Activated B cell treated with CpG ODN at 0.5 μM for 24 hours (primary cell): Measurements from ENCODE around the gene C16orf74. TPM values are rescaled to one million over a fixed set of nuclear protein-coding genes. Genes with fewer than 3 reads are reported as not detected.

ENCODE experiments used
- ATAC-seq: fragments of 200-7000 bp; cut with Tn5 transposase; one replicate; pipeline ENCODE4 v1.10.0; 2021; ENCODE audit warnings: low read depth, mild to moderate bottlenecking, moderate library complexity
- CTCF ChIA-PET: fragments of 350-600 bp; sonication (Branson Sonifier 250); formaldehyde crosslinking; loops from one replicate; lab custom pipeline; 2021; ENCODE audit warnings: antibody characterized with exemption; lab: Charles Lee
- POLR2A ChIA-PET: fragments of 350-600 bp; sonication (Branson Sonifier 250); formaldehyde crosslinking; loops from one replicate; lab custom pipeline; 2021; ENCODE audit warnings: antibody characterized with exemption; lab: Charles Lee
- DNase-seq: peaks from one replicate; pipeline ENCODE4 v3.0.0; 2022
- H3K27ac Mint-ChIP-seq: one replicate; pipeline ENCODE4 v1.8.0; 2020; ENCODE audit warnings: mixed read lengths
- H3K27me3 Mint-ChIP-seq: one replicate; pipeline ENCODE4 v1.8.0; 2021; ENCODE audit warnings: mixed read lengths
- H3K36me3 Mint-ChIP-seq: one replicate; pipeline ENCODE4 v1.8.0; 2021; ENCODE audit warnings: low read depth, mixed read lengths
- H3K4me1 Mint-ChIP-seq: one replicate; pipeline ENCODE4 v1.8.0; 2021; ENCODE audit warnings: mixed read lengths
- H3K4me3 Mint-ChIP-seq: one replicate; pipeline ENCODE4 v1.8.0; 2020; ENCODE audit warnings: mild to moderate bottlenecking, mixed read lengths
- H3K9me3 Mint-ChIP-seq: one replicate; pipeline ENCODE4 v1.8.0; 2020; ENCODE audit warnings: mixed read lengths
- CTCF ChIP-seq: fragments of 200-600 bp; IDR thresholded peaks from one replicate; pipeline ENCODE4 v1.8.0; 2022; ENCODE audit warnings: antibody characterized with exemption, mild to moderate bottlenecking
- intact Hi-C: fragments of 100-400 bp; cut with micrococcal nuclease; formaldehyde crosslinking; loops from one replicate; pipeline ENCODE4 v1.15.1; 2024
- total RNA-seq: library from RNA; stranded (reverse); gene quantifications from 2 replicates; pipeline ENCODE4 v1.2.3, GENCODE V29; 2022

The C16orf74 gene
- total RNA-seq, 1 donor from 2014 or later: 18.3 TPM

GRCh38 chr16:85724936-85725335, 26.0 kb downstream of the C16orf74 start:
- intact Hi-C loops: no loop called here
- H3K4me1 Mint-ChIP-seq: no peaks in the 10 kb centered on the region
- H3K36me3 Mint-ChIP-seq: peaks cover 28% of the 10 kb centered on the region
- ChIA-PET CTCF (interaction anchor here (1.3 kb wide), 1 partner anchor 35 kb away, joined by 3 read pairs; no protein-coding TSS in a partner anchor), POLR2A (interaction anchor here (0.5 kb wide), 1 partner anchor 13 kb away, joined by 3 read pairs; no protein-coding TSS in a partner anchor)
- H3K27ac Mint-ChIP-seq: no peak overlapping the region
- H3K9me3 Mint-ChIP-seq: no peaks in the 10 kb centered on the region
- no peaks in the 10 kb centered on the region for H3K27me3 Mint-ChIP-seq
- DNase-seq (no peak), ATAC-seq (no peak)
- no peak overlapping the region for H3K4me3 Mint-ChIP-seq
- no peak for TF ChIP-seq CTCF

- POLR2A ChIA-PET: interaction anchor here (1.2 kb wide), 1 partner anchor 27 kb away, joined by 4 read pairs; the partner anchor contains the start of gene C16orf74
- H3K4me1 Mint-ChIP-seq: no peaks in the 10 kb centered on the region
- no peak for TF ChIP-seq CTCF
- H3K9me3 Mint-ChIP-seq: no peaks in the 10 kb centered on the region
- intact Hi-C loops: no loop called here
- no peaks in the 10 kb centered on the region for H3K27me3 Mint-ChIP-seq
- DNase-seq (no peak), ATAC-seq (no peak)
- CTCF ChIA-PET: no interaction called here
- no peak overlapping the region for H3K4me3 Mint-ChIP-seq
- H3K36me3 Mint-ChIP-seq: peaks cover 31% of the 10 kb centered on the region
- no peak overlapping the region for H3K27ac Mint-ChIP-seq
Measured at GRCh38 chr16:85724126-85724879, 26.6 kb downstream of the C16orf74 start.

- CTCF ChIA-PET: interaction anchor here (1.5 kb wide), 1 partner anchor 37 kb away, joined by 3 read pairs; no protein-coding TSS in a partner anchor
- no peak overlapping the region for H3K27ac Mint-ChIP-seq
- H3K36me3 Mint-ChIP-seq: peaks cover 29% of the 10 kb centered on the region
- no peak for ATAC-seq
- no peaks in the 10 kb centered on the region for H3K9me3 Mint-ChIP-seq
- H3K4me1 Mint-ChIP-seq: peaks cover 13% of the 10 kb centered on the region
- H3K27me3 Mint-ChIP-seq: no peaks in the 10 kb centered on the region
- TF ChIP-seq CTCF: no peak
- POLR2A ChIA-PET: interaction anchor here (0.7 kb wide), 1 partner anchor 39 kb away, joined by 13 read pairs; no protein-coding TSS in a partner anchor
- no peak for DNase-seq
- H3K4me3 Mint-ChIP-seq: no peak overlapping the region
- intact Hi-C loops: no loop called here
Measured at GRCh38 chr16:85722128-85722893, 28.6 kb downstream of the C16orf74 start.

- intact Hi-C loops: no loop called here
- DNase-seq: no peak
- no peaks in the 10 kb centered on the region for H3K9me3 Mint-ChIP-seq
- no peak overlapping the region for H3K4me3 Mint-ChIP-seq
- no peak for ATAC-seq
- H3K36me3 Mint-ChIP-seq: peaks cover 11% of the 10 kb centered on the region
- H3K27me3 Mint-ChIP-seq: no peaks in the 10 kb centered on the region
- peaks cover 18% of the 10 kb centered on the region for H3K4me1 Mint-ChIP-seq
- ChIA-PET POLR2A (interaction anchor here (0.7 to 1.0 kb wide), 2 partner anchors 10 to 34 kb away, joined by 3 read pairs; no protein-coding TSS in a partner anchor), CTCF (no interaction called here)
- no peak for TF ChIP-seq CTCF
- H3K27ac Mint-ChIP-seq: no peak overlapping the region
Measured at GRCh38 chr16:85720302-85720637, 30.6 kb downstream of the C16orf74 start.
